ENCODE data around the gene MORN1.
"Not testable (repeated sequence)": the region's sequence is repeated elsewhere in the genome, so short reads cannot be mapped to it uniquely, and the experiment has no call there.

MORN1 gene

DNA sequence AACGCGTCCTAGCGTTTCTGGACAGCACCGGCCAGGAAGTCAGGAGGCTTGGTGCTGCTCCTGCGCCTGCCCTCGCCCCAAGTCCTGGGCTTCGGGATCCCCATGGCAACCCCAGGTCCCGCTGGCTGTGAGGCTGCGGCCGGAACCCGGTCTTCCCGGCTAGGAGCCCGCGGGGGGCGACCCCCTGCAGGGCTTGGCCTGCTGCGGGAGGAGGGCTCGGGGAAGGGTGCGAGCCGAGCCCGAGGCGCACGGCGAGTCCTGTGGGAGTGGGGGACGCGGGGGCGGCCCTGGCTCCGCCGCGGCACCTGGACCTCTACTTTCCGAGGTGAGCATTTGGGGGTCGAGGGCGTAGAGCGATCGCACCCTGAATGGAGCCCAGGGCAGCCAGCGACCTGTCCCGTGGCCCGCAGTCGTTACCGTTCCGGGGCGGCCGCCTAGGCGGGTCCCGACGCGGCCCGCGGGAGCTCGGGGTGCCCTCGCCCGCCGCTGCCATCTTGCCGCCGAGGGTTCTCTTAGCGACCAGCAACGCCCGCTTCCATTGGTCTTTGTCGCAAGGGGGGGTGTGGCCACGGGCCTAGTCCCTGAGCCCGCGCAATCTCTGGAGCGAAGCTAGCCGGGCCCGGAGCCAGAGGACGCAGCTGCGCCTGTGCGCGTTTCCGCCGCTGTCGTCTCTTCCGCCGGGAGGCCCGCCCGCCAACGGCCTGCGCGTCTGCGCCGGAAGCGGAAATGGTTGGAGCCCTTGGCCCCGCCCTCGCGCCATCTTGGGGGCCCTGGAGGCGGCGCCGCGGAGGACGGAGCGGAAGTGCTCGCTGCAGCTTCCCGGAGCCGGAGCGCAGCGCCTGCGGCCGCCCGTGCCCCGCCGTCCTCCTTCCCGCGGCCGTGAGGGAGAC lies at the start of gene MORN1, which contains the start of gene RER1:
Gene MORN1, minus strand, starts transcription at position 514 of the 890 bp plus-strand sequence. Its CDS starts 21 bp downstream, at position 493.
Gene RER1, plus strand, starts transcription at position 801 of the 890 bp plus-strand sequence. CDS start 3,950 bp downstream, outside the sequence.
- peak; percentile 93 for DNase-seq

DNA sequence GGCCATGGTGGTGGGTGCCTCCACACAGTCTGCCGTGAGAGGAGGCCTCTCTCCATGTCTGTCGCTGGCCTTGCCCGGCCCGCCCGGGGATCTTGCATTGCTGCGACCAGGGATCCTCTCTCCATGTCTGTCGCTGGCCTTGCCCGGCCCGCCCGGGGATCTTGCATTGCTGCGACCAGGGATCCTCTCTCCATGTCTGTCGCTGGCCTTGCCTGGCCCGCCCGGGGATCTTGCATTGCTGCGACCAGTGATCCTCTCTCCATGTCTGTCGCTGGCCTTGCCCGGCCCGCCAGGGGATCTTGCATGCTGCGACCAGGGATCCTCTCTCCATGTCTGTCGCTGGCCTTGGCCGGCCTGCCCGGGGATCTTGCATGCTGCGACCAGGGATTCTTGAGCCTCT lies 49.0 kb upstream of the MORN1 start:
- DNase-seq, result not testable (repeated sequence)

DNA sequence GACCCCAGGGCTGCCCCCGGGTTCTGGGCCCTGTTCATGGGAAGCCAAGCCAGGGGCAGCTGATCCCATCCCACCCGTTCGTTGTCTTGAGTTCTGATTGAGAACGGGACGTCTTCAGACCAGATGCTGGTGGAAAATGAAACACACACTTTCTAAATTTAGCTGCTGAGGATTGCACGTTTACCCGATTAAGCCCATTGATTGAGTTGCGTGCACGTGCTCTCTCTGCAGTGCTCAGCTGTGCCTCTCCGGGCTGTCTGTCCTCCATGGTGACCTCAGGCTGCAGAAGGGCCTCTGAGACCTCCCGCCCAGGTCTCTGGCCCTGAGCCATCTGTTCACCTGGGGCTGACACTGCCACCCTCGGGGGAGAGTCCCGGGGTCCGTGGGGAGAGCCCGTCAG lies 48.0 kb upstream of the MORN1 start:
- DNase-seq, result no peak

DNA sequence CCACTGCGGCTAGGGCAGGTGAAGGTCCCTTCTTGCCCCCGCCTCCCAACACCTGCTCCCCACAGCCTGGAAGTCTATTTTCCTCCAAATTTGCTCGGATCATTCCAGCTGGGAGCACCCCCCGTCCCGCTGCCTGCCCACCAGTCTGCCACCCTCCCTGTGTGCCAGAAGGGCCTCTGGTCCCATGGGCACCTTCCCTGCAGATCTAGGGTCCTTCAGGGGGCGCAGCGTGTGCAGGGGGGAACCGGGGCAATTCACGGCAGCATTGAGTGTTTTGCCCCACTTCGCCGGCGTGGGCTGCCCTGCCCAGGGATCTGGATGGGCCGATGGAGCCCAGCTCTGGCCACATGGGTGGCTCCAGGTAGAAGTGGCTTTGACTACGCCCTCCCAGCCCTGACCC lies 47.3 kb upstream of the MORN1 start:
- DNase-seq, result no peak

DNA sequence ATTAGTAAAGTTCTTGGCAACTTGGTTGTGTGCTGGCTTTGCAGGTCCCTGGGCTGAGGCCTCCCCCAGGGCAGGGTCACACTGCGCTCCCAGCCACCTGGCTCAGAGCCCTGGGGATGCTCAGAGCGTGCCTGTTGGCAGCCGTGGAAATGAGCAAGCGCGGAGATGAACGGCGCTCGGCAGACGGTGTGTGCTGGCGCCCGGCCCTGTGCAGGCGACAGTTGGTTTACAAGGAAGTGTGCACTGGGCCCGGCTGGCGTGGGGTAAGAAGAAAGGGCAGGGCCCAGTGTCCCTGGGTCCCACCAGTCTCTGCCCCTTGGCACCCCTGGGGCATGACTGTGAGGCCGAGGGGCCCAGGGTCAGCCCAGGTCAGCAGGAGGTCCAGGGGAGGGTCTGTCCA lies 46.7 kb upstream of the MORN1 start:
- no peak for DNase-seq

DNA sequence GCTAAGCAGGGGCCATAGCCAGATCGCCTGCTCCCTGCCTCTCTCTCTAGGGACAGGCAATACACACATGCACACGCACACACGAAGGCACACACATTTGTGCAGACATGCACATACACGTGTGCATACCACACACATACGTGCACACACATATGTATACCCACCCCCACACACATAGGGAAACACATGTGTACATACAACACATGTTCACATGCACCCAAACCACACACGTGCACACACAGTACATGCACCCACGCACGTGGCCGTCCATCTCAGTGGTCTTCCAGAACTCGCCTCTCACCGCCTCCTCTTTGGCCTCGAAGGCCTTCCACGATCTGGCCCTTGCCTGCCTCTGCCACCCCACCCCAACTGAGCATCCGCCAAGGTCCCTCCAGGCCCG lies 46.3 kb upstream of the MORN1 start:
- no peak for DNase-seq

DNA sequence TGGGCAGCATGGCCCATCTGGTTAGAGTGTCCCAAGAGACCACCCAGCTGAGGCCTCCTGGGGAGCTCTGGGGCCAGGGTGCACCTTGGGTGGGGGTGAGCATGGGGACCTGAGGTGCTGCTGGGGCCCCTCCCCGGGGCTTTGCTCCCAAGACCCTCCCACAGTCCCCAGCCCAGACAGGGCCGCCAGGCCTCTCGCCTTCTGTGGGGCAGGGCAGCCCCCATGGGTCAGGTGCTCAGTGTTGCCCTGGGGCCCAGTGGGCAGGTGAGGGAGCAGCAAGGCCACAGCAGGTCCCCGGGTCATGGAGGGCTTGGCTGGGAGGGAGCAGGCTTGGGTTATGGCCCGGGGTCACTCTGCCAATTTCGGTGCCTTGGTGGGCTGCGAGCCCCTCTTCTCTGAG lies 45.5 kb upstream of the MORN1 start:
- no peak for DNase-seq

DNA sequence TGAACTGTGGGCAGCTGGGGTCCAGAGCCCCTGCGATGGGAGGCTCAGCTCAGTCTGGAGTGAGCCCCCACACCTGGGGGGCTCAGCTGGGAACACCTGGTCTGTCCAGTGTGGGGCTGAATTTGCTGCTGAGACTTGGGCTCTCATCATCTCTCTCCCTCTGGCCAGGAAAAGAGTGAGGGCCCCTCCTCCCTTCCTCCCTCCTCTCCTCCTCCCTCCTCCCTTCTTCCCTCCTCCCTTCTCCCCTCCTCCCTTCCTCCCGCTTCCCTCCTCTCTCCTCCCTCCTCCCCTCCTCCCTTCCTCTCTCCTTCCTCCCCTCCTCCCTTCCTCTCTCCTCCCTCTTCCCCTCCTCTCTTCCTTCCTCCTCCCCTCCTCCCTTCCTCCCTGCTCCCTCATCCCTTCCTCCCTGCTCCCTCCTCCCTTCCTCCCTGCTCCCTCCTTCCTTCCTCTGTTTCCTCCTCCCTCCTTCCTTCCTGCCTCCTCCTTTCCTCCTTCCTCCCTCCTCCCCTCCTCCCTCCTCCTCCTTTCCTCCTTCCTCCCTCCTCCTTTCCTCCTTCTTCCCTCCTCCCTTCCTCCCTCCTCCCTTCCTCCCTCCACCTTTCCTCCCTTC lies 44.5 kb upstream of the MORN1 start:
- DNase-seq, result no peak

DNA sequence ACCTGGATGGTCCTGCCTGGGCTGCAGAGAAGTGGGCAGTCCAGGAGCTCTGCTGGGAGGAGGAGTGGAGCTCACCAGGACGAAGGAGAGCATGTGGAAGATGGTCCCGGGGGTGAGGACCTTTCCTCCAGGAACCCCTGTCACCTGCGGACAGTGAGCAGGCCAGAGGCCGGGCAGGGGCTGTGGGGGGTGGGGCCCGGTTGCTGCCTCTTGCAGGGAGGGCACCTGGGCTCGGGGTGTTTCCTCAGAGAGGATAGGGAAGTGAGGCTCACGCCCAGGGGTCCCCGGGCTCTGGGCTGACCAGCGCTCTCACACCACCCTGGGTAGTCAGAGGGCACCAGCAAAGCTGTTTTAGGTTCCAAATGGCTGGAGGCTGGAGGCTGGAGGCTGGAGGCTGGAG lies 43.7 kb upstream of the MORN1 start:
- no peak for DNase-seq

DNA sequence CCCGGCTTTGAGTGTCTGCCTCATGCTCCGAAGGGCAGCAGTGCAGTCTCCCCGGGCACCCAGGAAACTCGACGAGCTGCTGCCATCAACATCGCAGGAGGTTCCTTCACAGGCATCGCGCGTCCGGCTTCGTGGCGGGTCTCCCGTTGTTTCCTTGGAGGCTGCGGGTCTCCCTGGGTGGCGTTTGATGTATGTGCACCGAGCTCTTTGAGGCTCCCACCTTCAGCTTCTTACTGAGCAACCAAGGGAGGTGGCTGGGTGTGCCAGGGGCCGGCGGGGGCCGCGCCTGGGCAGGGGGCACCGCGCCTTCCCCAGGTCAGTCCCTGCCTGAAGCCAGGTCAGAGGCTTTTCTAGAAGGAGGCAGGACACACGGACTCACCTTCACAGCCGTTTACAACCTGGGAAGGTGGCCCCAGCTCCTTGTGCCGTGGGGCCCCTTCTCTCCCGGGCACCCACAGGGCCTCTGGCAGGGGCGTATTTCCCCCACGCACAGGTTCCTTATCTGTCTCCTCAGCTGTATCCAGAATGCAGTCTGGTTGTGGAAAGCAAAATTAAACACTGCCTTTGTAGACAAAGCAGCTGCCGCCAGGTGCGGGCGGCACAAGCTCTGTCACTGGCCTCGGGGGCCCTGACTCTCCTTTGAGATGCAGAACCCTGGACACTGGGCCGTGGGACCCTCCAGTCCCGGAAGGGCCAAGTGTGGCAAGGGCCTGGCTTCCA lies 42.7 kb upstream of the MORN1 start:
- DNase-seq, result no peak

DNA sequence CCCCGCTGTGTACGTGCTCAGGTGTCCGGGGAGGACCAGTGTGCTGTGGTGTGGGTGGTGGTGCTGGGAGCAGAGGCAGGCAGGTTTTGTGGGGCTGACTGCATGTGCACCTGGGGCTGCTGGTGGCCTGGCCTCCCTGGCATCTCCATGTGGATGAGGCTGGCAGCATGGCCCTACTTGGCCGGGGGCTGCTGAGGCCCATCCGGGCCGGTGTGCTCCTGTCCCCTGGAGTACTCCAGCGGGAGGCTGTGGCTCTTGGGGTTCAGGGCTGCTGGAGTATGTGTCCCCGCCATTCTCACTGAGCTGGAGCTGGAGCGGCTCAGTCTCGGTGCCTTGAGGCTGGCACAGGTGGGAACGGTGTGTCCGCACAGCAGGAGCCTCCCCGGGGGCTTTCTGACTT lies 41.8 kb upstream of the MORN1 start:
- DNase-seq, result no peak

DNA sequence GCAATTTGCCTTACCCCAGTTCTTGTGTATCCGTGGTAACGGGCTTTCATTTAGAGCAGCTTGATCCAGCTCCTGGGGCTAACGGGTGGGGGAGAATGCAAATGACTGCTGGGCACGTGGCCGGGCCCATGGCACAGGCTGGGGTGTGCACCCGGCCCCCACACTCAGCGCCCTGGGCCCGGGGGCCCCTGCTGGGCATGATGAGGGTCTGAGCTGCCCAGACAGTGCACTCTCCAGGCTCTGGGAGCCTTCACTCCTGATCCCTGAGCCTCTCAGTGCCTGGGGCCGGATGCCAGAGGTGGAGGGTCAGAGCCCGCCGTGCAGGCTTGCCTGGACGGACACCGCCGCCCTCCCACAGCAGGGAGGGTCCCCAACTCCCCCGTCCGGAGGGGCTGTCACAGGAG lies 41.1 kb upstream of the MORN1 start:
- no peak for DNase-seq

DNA sequence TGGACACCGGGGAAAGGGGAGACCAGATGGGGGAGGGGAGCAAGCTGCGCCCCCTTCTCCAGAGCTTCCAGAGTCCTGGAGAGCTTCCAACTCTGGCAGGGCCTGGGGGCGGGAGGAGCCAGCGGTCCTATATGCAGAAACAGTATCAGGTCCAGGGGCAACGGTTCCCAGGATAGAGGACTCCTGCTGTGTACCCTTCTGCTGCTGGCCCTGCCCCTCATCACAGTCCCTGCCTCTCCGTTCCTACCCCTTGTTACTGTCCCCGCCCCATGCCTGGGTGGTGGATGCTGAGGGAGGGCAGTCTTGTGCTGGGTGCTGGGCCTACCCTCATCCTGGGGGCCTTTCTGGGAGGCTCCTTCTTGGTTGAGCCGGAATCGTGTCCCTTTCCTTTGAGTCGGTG lies 40.2 kb upstream of the MORN1 start:
- DNase-seq, result no peak

DNA sequence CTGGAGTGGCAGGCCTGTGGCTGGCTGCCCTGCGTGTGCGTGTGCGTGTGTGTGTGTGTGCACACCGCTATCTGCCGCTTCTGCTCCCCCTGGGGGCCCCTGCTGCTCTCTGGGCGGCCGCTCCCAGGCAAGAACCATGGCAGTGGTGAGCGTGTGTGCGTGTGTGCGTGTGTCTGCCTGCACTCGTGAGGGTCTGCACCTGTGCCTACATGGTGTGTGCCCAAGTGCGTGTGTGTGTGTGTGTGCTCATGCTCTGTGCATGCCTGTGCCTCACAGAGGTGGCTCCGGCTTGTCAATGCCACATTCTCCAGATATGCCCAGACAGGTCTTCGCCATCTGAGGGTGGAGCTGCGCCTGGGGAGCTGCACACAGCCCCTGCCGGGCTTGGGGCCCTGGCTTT lies 39.7 kb upstream of the MORN1 start:
- no peak for DNase-seq

DNA sequence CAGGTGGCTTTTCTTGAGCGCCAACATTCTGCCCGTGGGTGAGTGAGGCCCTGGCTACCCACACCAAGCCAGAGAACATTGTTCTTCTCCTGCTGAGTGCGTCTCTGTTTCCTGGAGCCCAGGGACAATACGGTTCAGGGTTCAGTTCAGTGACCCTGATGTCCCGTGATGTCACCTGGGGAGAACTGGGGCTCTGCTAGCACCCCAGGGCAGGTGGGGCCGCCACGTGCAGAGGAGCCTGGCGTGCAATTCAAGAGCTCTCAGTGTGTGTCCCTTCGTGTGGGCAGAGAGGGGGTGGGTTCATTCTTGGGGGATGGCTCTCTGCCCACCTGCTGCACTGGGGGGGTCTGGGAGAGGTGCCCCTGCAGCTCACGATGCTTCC lies 39.2 kb upstream of the MORN1 start:
- no peak for DNase-seq

DNA sequence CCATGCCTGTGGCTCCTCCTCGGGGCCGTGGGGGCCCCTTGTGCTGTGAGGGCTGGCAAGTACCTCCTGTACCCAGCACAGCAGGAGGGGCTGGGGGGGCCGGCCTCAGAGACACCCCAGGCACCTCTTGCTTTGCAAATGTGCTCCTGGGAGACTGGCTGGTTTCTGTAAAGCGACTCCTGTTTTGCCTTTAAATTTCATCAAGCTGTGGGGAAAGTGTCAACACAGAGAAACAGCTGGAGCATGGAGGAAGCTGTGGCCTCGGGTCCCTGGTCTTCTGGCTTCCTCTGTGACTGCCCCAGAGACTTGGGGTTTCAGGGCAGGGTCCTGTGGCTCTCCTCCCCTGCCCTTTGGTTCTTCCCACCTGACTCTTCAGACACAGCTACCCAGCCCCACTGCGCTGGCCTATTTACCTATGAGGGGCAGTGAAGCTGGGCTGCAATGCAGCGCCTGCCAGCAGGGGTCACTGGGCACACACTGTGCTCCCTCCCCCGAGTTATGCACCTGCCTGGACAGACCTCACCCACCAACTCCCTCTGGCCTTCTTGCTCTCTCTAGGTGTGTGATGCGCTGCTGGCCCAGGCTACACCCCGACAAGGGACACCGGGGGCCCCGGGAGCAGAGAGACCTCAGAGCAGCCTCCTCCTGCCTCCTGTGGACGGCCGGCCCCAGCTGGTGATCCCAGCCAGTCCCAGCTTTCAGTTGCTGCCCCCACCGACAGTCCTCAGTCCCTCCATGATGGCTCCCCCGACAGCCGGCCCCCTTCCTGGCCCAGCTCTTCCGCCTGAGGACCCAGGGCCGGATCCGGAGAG lies 38.6 kb upstream of the MORN1 start:
- DNase-seq, result no peak

DNA sequence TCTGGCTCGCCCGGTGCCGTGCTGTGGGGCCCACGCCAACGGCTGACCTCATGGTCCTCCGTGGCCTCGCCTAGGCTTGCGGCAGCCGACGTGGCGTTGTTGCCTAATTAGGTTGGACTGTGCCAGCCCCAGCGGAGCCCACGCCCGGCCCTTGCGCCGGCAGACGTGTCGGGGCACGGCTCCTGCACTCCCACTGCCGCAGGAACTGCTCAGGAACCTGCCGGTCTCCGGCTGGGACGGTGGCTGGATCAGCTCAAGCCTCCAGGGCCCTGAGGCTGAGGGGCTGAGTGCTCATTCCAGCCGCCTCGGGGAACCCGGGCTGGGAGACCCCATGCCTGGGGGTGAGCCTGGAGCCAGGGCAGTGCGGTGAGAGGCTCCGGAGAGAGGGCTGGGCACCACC lies 37.1 kb upstream of the MORN1 start:
- DNase-seq, result no peak

DNA sequence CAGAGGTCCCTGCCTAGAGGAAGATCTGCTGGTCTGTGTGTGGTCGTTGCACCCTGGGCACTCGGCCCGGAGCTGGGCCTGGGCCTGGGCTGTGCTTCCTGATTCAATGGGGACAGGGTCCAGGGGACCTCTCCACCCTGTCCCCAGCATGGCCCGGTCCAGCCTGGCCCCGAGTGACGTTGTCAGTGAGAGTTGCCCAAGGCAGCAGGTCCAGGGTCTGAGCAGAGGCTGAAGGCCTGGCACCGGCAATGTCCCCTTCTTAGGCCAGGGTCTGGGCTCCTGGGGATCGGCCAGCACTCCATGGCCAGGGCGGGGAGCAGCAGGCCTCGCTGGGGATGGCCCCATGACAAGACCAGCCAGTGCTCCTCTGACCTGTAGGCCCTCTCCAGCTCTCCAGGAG lies 36.6 kb upstream of the MORN1 start:
- DNase-seq, result no peak

DNA sequence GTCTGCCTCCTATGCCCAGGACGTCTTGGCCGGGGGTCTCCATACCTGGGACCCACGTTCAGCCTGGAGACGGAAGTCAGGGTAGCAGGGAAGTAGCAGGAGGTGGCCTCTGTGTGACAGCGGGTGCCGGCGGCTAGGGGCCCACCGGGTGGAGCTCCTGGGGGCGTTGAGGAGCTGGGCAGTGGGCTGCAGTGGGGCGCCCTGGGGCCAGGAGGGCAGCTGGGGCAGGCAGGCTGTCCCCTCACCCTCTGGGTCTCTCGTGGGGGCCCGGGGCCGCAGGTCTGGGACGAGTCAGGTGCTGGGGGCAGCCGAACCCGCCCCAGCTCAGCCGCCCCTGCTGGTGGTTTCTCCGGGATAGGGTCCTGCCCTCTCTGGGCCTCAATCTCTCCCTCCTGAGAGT lies 35.7 kb upstream of the MORN1 start:
- DNase-seq, result no peak

DNA sequence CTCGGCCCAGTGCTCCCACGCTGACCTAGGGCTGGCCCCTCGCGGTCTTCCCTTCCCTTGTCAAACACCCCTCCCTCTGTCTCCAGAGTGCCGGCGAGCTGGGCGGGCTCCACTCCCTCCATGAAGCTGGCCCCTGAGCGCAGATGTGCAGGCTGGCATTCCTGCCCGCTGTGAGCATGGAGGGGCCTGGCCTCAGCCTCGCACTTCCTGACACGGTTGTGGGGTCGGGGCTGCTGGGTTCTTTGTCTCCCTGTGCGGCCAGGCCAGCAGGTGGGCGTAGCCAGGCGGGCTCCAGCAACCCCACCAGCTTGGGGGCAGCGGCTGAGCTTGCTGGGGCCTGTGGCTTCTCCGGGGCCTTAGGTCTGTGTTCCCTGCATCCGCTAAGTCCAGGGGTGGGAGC lies 35.2 kb upstream of the MORN1 start:
- no peak for DNase-seq

DNA sequence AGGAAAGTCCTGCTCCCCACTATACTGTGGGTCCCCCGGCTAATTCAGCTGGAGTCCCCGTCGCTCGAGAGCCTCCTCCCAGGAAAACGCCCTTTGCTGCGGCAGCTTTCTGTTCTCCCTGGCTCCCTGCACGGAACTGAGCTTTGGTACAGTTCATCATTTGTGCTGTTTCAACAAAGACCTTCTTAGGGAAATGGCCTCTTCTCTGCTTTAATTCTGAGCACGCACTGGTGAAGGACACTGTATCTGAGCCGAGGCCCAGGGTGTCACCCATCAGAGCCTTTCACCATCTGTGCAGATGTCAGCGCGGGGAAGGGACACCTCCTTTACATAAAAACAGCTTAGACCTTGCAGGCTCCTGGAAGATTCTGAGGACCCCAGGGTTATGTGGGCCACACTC lies 34.5 kb upstream of the MORN1 start:
- DNase-seq, result no peak

DNA sequence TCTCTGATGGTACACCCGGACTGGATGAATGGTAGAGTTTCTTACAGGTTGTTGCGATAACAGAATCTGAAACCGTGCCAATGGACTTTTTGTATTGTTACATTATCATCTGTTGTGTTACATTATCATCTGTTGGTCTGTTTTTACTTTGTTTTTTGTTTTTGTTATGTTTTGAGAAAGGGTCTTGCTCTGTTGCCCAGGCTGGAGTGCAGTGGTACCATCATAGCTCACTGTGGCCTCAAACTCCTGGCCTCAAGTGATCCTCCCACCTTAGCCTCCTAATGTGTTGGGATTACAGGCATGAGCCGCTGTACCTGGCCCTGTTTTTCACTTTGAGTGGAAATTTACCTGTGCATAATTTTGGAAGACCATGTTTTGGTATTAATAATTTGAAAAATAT lies 31.2 kb upstream of the MORN1 start:
- no peak for DNase-seq

DNA sequence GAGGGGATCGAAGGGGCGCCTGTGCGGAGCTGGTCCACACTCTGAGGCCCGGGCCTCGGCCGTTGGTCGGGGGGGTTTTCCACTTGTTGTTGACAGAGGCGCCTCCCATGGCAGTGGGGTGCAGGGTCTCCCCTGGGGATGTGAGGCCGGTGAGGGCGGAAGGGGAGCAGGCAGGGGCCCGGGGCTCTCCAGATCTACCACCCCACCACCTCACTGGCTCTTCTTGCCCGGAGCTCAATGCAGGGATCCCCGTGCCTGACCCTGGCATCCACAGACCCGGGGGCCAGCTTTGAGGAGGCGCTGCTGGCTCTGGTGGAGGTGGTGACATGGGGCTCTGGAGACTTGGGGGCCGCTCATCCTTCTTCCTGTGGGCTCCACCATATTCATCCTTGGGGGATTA lies 28.1 kb upstream of the MORN1 start:
- DNase-seq, result no peak

Measured in SHP77 treated with DMSO at 0.1 percent for 48 hours (cell line).